Measurements from ENCODE around the gene KIF12.
"Not testable (repeated sequence)": the region's sequence is repeated elsewhere in the genome, so short reads cannot be mapped to it uniquely, and the experiment has no call there.

- TF ChIP-seq, protein P1, sequence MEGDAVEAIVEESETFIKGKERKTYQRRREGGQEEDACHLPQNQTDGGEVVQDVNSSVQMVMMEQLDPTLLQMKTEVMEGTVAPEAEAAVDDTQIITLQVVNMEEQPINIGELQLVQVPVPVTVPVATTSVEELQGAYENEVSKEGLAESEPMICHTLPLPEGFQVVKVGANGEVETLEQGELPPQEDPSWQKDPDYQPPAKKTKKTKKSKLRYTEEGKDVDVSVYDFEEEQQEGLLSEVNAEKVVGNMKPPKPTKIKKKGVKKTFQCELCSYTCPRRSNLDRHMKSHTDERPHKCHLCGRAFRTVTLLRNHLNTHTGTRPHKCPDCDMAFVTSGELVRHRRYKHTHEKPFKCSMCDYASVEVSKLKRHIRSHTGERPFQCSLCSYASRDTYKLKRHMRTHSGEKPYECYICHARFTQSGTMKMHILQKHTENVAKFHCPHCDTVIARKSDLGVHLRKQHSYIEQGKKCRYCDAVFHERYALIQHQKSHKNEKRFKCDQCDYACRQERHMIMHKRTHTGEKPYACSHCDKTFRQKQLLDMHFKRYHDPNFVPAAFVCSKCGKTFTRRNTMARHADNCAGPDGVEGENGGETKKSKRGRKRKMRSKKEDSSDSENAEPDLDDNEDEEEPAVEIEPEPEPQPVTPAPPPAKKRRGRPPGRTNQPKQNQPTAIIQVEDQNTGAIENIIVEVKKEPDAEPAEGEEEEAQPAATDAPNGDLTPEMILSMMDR (IDR thresholded peaks at IDR 0.05; ENCODE audit: low read depth, low read length, poor library complexity, severe bottlenecking) = not testable (repeated sequence)
- TF ChIP-seq EZH2phosphoT487 (IDR thresholded peaks at IDR 0.05; ENCODE audit: borderline replicate concordance, low read length) = not testable (repeated sequence)
These were observed 55.4 kb downstream of the KIF12 start for GRCh38 chr9:114043660-114044059.
